Activated naive CD4-positive, alpha-beta T cell (primary cell): ENCODE data around the gene N4BP2.
A peak's percentile ranks its signal among the peaks of the same experiment; 100 is the strongest.

Experiments used
- DNase-seq, 4 experiments: peaks; one replicate each; lab custom pipeline; 2025; lab: John Stamatoyannopoulos, UW

N4BP2 gene

GRCh38 chr4:40152637-40153036 is 96.0 kb downstream of the N4BP2 start:
- no peak for DNase-seq

GRCh38 chr4:40157436-40157835 is 100.8 kb downstream of the N4BP2 start:
- no peak for DNase-seq

DNA sequence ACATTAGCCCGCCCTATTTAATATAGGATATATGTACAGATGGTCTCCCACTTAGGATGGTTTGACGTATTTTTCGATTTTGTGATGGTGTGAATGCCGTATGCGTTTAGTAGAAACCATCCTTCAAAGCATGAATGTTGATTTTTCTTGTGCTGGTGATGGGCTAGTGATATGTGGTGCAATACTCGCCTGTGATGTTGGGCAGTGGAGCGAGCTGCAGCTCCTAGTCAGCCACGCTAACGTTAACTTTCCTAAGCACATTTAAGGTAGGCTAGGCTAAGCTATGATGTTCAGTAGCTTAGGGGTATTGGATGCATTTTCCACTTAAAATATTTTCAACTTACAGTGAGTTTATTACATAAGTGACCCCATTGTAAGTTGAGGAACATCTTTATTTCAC is 103.6 kb downstream of the N4BP2 start:
- no peak for DNase-seq

GRCh38 chr4:40164459-40164858 is 107.8 kb downstream of the N4BP2 start:
- DNase-seq: no peak

DNA sequence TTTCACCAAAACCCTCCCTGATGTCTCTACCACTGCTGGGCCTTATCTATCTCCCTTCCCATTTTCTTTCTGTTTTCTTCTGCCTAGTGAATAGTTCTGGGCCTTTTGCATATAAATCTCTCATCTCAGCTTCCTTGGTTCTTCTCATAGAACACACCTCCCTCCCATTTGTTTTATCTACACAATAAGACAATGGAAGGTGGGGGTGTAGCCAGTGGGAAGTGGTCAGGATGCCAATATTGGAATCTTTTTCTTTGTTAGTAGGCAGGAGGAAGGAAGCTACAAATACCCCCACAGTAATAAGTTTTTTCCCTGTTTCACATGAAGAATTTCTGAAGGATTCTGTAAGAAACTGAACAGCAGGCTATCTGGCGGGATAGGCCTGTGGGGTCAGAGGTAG is 109.3 kb downstream of the N4BP2 start:
- no peak for DNase-seq

DNA sequence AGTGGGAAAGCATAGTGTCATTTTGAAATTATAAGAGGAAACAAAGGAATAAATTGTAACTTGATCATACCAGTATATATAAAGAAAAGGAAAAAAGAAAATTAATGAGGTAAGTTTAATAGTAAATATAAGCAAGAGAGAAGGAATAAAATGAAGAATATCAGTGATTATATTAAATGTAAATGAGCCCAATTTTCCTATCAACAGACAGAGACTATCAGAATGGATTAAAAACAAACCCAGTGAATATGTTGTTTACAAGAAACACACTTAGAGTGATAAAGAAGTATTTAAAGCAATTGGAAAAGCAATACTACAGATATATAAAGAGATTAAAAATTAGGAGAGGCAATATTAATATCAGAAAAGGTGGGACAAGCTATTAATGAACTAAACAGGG is 111.4 kb downstream of the N4BP2 start:
- DNase-seq: no peak

- no peak for DNase-seq
Measured at GRCh38 chr4:40170588-40170987, 113.9 kb downstream of the N4BP2 start.

DNA sequence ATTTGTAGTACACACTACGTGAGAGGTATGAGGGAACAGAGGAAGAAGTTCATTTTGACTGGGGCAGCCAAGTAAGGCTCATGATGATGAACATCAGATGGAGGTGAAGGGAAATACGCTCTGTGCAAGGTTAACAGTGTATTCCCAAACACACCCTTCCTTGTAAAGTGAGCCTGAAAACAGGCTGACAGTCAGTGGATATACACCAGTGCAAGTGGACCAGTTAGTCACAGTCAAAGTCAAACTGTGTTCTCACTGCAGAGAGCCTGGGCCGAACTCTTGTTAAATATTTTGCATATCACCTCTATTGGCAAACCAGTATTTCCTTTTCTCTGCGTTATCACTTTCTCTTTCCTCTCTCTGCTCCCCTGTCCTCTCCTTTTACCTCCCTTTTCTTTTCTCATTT is 116.8 kb downstream of the N4BP2 start:
- no peak for DNase-seq

DNA sequence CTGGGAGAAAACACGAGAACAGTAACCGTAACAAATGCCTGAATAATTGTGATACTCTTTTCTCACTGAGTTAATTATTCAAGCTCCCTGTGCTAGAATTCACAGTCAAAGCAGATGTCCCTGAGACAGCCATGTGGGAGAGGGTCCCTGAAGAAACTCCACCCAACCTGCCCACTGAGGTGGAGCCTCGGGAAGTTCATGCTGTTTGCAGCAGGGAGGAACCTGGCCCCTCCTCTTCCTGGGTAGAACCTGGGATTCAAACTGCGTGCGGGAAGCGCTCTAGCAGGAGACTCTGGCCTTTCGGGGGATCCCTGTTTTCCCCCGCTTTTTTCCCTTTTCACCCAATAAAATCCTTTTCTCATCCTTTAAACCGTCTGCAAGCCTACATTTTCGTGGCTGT is 120.0 kb downstream of the N4BP2 start:
- no peak for DNase-seq

DNA sequence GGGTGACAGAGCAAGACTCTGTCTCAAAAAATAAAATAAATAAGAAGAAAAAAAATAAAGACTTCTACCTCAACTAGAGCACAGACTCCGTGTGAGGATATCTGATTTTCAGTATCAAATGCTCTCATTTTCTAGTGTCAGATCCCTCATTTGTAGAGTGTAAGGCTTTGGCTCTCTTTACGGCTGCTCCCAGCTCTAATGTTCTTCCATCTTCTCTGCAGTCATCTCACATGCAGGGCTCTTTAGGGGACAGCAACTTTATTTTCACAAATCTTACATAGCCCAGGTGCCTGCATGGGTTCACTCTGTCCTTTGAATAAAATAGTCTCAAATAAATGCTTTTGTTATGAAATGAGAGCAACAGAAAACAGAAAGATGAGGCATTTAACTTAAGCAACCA is 120.9 kb downstream of the N4BP2 start:
- DNase-seq: no peak

- DNase-seq: no peak
Measured at GRCh38 chr4:40178672-40179071, 122.0 kb downstream of the N4BP2 start.

DNA sequence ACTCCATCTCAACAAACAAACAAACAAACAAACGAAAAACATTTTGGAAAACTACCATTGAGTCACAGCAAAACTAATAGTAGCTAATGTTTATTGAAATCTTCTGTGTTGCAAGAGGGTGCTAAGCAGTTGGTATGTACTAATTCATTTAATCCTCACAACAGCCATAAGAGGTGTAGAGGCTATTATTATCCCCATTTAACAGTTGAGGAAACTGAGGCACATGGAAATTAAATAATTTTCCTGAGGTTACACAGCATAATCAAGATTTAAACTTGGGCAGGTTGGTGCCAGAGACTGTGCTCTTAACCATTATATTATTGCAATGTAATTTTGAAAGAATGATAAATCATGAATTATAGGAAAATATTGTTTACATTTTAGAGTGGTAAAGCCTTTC is 122.7 kb downstream of the N4BP2 start:
- no peak for DNase-seq

DNA sequence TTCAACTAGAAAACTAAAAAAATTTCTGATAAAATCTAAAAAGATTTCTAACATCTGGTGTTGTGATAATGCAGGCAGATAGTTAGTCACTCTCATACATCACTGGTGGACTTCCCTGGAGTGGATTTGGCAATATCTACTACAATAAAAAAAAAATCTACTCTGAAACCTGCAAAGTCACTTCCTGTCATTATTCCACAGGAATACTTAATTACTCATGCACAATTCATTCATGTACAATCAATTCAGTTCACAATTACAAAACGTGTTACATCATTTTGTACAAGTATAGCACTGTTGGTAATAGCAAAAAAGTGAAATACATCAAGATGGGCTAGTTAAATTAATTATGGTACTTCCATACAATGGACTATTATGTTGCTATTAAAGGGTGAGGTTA is 123.7 kb downstream of the N4BP2 start:
- DNase-seq: no peak

DNA sequence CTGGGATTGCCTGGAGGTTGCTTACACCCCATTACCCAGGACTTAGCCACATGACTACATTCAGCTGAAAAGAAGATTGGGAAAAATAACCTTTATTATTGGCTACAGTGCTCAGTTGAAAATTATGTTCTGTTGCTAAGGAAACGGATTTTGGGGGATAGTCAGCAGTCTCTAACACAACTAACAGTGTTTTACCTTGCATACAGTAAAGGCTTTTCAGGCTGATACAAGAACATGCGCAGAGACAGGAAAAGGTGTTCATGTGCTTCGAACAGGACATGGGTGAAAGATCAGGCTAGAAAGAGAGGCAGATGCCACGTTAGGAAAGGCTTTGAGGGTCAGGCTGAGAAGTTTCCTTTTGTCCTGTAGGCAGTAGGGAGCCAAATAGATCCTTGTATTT is 125.4 kb downstream of the N4BP2 start:
- DNase-seq: no peak

- no peak for DNase-seq
Measured at GRCh38 chr4:40182954-40183353, 126.3 kb downstream of the N4BP2 start.

DNA sequence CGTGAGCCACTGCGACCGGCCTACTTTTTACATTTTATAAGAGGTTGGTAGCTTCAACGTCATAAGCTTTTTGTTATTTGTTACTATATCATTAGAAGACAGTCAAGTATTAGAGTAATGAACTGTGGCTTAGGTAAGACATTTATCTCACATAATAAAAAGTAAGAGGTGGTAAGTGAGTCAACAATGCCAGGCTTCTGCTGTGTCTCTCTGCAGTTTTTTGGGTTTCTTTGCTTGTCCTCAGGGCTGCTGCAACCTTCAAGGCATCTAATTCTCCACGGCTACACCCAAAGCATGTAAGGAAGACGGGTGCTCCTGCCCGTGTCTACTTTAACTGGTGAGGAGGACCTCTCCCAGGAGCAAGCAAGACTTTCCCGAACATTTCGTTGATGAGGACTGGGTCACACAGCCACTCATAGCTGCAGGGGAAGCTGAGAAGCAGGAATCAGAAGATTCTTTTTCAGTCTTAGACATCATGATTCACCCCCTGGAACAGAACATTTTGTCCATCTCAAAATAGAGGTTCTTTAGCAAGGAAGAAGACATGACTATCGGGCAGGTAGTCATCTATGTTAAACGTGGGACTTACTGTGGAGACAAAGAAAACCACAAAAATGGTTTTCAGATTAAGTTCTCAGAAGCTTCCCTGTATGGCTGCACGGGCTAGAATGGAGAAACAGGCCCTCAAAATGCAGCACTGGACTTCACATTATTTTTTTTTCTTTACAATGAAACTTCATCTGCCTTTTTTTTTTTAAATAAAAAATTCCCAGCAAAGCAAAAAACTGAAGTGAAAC is 127.2 kb downstream of the N4BP2 start:
- DNase-seq: no peak

DNA sequence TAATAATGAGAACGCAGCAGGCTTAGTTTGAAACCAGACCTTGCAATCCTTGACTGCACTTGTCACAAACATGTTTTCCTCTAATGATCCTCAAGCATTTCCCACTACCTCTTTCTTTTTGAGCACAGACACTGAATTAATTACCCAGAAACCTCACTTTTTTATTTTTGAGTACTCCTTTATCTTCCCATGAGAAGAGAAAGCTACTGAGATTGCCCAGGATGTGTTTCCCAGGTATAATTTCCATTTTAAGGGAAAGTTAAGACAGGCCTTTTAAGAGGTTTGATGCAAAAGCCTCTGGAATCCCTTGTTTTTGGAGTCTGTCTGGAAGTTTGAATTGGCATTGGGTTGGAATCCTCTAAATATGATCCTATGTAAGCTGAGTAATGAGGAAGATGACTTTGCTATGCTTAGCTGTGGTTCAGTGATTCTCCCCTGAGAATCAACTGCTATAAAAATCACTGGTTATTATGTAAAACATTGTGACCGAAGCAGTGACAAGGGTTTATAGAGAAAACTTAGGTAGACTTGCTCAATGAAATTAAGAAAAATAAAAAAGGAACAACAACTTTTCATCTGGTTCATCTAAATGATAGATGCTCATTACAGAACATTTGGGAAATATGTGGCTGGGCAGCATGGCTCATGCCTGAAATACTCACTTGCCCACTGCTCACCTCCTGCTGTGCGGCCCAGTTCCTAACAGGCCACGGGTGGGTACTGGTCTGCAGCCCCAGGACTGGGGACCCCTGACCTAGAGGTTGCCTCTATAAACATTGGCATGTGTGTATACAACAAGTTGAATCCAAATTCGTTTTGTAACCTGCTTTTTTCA is 129.4 kb downstream of the N4BP2 start:
- no peak for DNase-seq

DNA sequence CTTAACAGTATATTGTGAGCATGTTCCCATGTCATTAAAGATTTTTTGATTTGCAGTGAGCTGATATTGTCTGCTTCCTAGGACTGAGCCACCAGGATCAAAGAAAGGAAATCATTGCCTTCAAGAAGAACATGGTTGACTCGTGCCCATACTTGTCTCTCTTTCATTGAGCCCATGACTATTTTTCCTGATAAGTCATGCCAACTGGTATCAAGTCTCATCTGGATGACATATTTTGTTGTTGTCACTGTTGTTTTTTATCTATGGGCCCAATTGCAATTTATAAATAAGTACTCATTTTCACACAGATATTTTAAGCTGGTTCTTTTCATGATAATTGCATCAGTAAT is 130.0 kb downstream of the N4BP2 start:
- no peak for DNase-seq

GRCh38 chr4:40187386-40187906 is 130.8 kb downstream of the N4BP2 start:
- no peak for DNase-seq

- DNase-seq: no peak
Measured at GRCh38 chr4:40190019-40190418, 133.4 kb downstream of the N4BP2 start.

GRCh38 chr4:40190465-40190864 is 133.8 kb downstream of the N4BP2 start:
- no peak for DNase-seq

- DNase-seq: peak in 1 of 4 experiments; percentile 19
Measured at GRCh38 chr4:40190880-40191815, 134.5 kb downstream of the N4BP2 start.
